Measurements from ENCODE around the gene PRR16. TPM values are rescaled to one million over a fixed set of nuclear protein-coding genes. Genes with fewer than 3 reads are reported as not detected.

PRR16 gene
- total RNA-seq, 4 donors from 2014 or later: 2.9 to 9.1 (median 4.2) TPM

GRCh38 chr5:120432861-120433260 lies 31.2 kb upstream of the PRR16 start:
- TF ChIP-seq POLR2A (IDR thresholded peaks at IDR 0.05; ENCODE audit: low read depth) (no peak), POLR2AphosphoS5 (IDR thresholded peaks at IDR 0.05) (no peak), EP300 (IDR thresholded peaks at IDR 0.05) (no peak)
- TF ChIP-seq, protein P1, sequence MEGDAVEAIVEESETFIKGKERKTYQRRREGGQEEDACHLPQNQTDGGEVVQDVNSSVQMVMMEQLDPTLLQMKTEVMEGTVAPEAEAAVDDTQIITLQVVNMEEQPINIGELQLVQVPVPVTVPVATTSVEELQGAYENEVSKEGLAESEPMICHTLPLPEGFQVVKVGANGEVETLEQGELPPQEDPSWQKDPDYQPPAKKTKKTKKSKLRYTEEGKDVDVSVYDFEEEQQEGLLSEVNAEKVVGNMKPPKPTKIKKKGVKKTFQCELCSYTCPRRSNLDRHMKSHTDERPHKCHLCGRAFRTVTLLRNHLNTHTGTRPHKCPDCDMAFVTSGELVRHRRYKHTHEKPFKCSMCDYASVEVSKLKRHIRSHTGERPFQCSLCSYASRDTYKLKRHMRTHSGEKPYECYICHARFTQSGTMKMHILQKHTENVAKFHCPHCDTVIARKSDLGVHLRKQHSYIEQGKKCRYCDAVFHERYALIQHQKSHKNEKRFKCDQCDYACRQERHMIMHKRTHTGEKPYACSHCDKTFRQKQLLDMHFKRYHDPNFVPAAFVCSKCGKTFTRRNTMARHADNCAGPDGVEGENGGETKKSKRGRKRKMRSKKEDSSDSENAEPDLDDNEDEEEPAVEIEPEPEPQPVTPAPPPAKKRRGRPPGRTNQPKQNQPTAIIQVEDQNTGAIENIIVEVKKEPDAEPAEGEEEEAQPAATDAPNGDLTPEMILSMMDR (IDR thresholded peaks at IDR 0.05): no peak
- intact Hi-C loops (cut with DNase I): no loop called here
- no peak overlapping the region for H3K4me3 ChIP-seq
- no peak overlapping the region for H3K27ac ChIP-seq (replicated peaks in 1 of 4)
- DNase-seq (ENCODE audit: extremely low spot score): no peak
- H3K36me3 ChIP-seq: no peaks in the 10 kb centered on the region
- H3K9me3 ChIP-seq: peaks cover 0 to 13% (median 5%) of the 10 kb centered on the region in 4 donors
- H3K4me1 ChIP-seq: no peaks in the 10 kb centered on the region
- H3K27me3 ChIP-seq: no peaks in the 10 kb centered on the region

GRCh38 chr5:120435129-120435528 lies 29.0 kb upstream of the PRR16 start:
- Histone ChIP-seq H3K27me3 (no peaks in the 10 kb centered on the region), H3K4me1 (no peaks in the 10 kb centered on the region), H3K27ac (replicated peaks in 1 of 4) (no peak overlapping the region), H3K4me3 (no peak overlapping the region), H3K9me3 (peaks cover 0 to 13% (median 0%) of the 10 kb centered on the region in 4 donors), H3K36me3 (no peaks in the 10 kb centered on the region)
- no peak for TF ChIP-seq POLR2AphosphoS5 (IDR thresholded peaks at IDR 0.05)
- TF ChIP-seq, protein P1 (IDR thresholded peaks at IDR 0.05): no peak
- no peak for TF ChIP-seq POLR2A (IDR thresholded peaks at IDR 0.05; ENCODE audit: low read depth)
- no peak for TF ChIP-seq EP300 (IDR thresholded peaks at IDR 0.05)
- no peak for DNase-seq (ENCODE audit: extremely low spot score)
- WGBS: 84% methylated on average over 2 of the region's 2 CpGs
- intact Hi-C loops (cut with DNase I): no loop called here

DNA sequence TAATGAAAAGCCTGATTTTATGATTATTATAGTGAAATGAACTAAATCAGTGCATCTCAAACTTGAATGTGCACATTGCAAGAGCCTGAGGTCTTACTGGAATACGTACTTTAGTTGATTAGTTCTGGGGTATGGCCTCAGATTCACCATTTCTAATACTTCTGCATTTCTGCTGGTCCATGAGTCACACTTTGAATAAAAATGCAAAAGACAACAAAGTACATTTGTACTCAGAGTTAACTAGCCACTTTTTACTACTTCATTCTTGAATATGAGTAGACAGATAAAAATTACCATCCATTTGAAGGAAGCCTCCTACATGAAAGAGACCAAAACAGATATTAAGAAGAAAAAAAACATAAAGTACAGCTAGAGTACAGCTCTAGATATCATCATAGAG lies 27.1 kb upstream of the PRR16 start:
- WGBS: 100% methylated on average over 1 of the region's 1 CpG
- intact Hi-C loops (cut with DNase I): no loop called here
- Histone ChIP-seq H3K27me3 (no peaks in the 10 kb centered on the region), H3K4me3 (no peak overlapping the region), H3K27ac (replicated peaks in 1 of 4) (no peak overlapping the region), H3K4me1 (no peaks in the 10 kb centered on the region), H3K9me3 (peaks cover 0 to under 1% (median 0%) of the 10 kb centered on the region in 4 donors), H3K36me3 (no peaks in the 10 kb centered on the region)
- TF ChIP-seq POLR2AphosphoS5 (IDR thresholded peaks at IDR 0.05) (no peak), EP300 (IDR thresholded peaks at IDR 0.05) (no peak), POLR2A (IDR thresholded peaks at IDR 0.05; ENCODE audit: low read depth) (no peak)
- TF ChIP-seq, protein P1 (IDR thresholded peaks at IDR 0.05): no peak
- no peak for DNase-seq (ENCODE audit: extremely low spot score)

DNA sequence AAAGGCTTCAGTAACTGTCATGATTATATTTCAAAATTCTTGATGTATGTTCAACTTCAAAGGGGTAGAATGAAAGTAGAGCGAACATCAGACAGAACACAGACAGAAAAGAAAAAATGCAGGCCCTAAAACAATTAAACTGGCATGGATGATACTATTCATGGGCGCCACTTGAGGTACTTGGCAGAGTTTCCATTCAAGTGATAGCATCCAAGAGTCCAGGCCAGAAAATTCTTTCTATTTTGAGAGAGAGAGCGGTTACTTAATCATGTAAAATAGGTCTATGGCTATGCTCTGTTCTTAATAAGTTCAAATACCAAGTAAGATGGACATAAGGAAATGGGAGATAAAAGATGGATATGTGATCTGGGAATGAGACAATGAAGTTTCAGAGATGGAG lies 21.4 kb upstream of the PRR16 start:
- intact Hi-C loops (cut with DNase I): no loop called here
- no peak for TF ChIP-seq POLR2AphosphoS5 (IDR thresholded peaks at IDR 0.05)
- TF ChIP-seq, protein P1 (IDR thresholded peaks at IDR 0.05): no peak
- no peak for TF ChIP-seq POLR2A (IDR thresholded peaks at IDR 0.05; ENCODE audit: low read depth)
- TF ChIP-seq EP300 (IDR thresholded peaks at IDR 0.05): no peak

GRCh38 chr5:120443607-120444006 lies 20.5 kb upstream of the PRR16 start:
- Histone ChIP-seq H3K4me1 (peaks cover 0 to 13% (median 4%) of the 10 kb centered on the region in 4 donors), H3K36me3 (no peaks in the 10 kb centered on the region), H3K27ac (replicated peaks in 1 of 4) (no peak overlapping the region), H3K4me3 (no peak overlapping the region), H3K27me3 (no peaks in the 10 kb centered on the region), H3K9me3 (no peaks in the 10 kb centered on the region)
- 74% methylated on average over 2 of the region's 2 CpGs for WGBS
- no peak for DNase-seq (ENCODE audit: extremely low spot score)
- intact Hi-C loops (cut with DNase I): no loop called here
- TF ChIP-seq, protein P1 (IDR thresholded peaks at IDR 0.05): no peak
- TF ChIP-seq POLR2A (IDR thresholded peaks at IDR 0.05; ENCODE audit: low read depth) (no peak), EP300 (IDR thresholded peaks at IDR 0.05) (no peak), POLR2AphosphoS5 (IDR thresholded peaks at IDR 0.05) (no peak)

More for the DNA sequence above, 21.4 kb upstream of the PRR16 start:
- H3K27ac ChIP-seq (replicated peaks in 1 of 4): no peak overlapping the region
- no peaks in the 10 kb centered on the region for H3K27me3 ChIP-seq
- no peak for DNase-seq (ENCODE audit: extremely low spot score)
- no peaks in the 10 kb centered on the region for H3K36me3 ChIP-seq
- peaks cover 0 to 13% (median 4%) of the 10 kb centered on the region in 4 donors for H3K4me1 ChIP-seq
- H3K4me3 ChIP-seq: no peak overlapping the region
- H3K9me3 ChIP-seq: no peaks in the 10 kb centered on the region
- 76% methylated on average over 3 of the region's 3 CpGs for WGBS

Measured in esophagus muscularis mucosa (tissue), 4 donors.